MCF 10A (cell line): ENCODE measurements around the gene TMEM38A. TPM values are rescaled to one million over a fixed set of nuclear protein-coding genes. Genes with fewer than 3 reads are reported as not detected.

ENCODE experiments used
- BruUV-seq: library from RNA; stranded (reverse); fragments of 400-500 nt; replicated peaks from 2 replicates; lab custom pipeline; 2021; lab: Mats Ljungman, UMichigan
- CTCF ChIA-PET: fragments of 300-600 bp; sonication (Branson Sonifier 250); formaldehyde crosslinking; extraction: SDS; loops from one replicate; lab custom pipeline; 2021; ENCODE audit warnings: antibody characterized with exemption, inconsistent platforms; lab: Yijun Ruan, JAX
- POLR2A ChIA-PET: fragments of 300-600, 350-650 bp; sonication (Branson Sonifier 250); formaldehyde crosslinking; extraction: SDS; loops from one replicate; lab custom pipeline; 2020; ENCODE audit warnings: antibody characterized with exemption, inconsistent platforms; lab: Yijun Ruan, JAX
- DNase-seq: peaks from one replicate; pipeline ENCODE4 v3.0.0-alpha.2; 2018; ENCODE audit not compliant: unreplicated experiment
- H3K27ac Mint-ChIP-seq: one replicate; pipeline ENCODE4 v1.8.0; 2022; ENCODE audit warnings: mild to moderate bottlenecking, low read depth, mixed read lengths; ENCODE audit not compliant: unreplicated experiment
- H3K27me3 Mint-ChIP-seq: one replicate; pipeline ENCODE4 v1.8.0; 2022; ENCODE audit warnings: mixed read lengths; ENCODE audit not compliant: insufficient read depth, unreplicated experiment
- H3K36me3 Mint-ChIP-seq: one replicate; pipeline ENCODE4 v1.8.0; 2022; ENCODE audit warnings: mild to moderate bottlenecking, moderate library complexity, mixed read lengths; ENCODE audit not compliant: insufficient read depth, unreplicated experiment
- H3K4me1 Mint-ChIP-seq: one replicate; pipeline ENCODE4 v1.8.0; 2022; ENCODE audit warnings: mixed read lengths; ENCODE audit not compliant: insufficient read depth, unreplicated experiment
- H3K4me3 Mint-ChIP-seq: one replicate; pipeline ENCODE4 v1.8.0; 2022; ENCODE audit warnings: mild to moderate bottlenecking, moderate library complexity, mixed read lengths; ENCODE audit not compliant: unreplicated experiment
- H3K9me3 Mint-ChIP-seq: one replicate; pipeline ENCODE4 v1.8.0; 2022; ENCODE audit warnings: mixed read lengths; ENCODE audit not compliant: unreplicated experiment
- CTCF ChIP-seq: fragments of 200-600 bp; IDR thresholded peaks from one replicate; pipeline ENCODE4 v1.8.0; 2022; ENCODE audit warnings: antibody characterized with exemption, mild to moderate bottlenecking; ENCODE audit not compliant: unreplicated experiment
- intact Hi-C: fragments of 100-400 bp; cut with micrococcal nuclease; formaldehyde crosslinking; loops from 2 replicates; pipeline ENCODE4 v1.14.1; 2022
- total RNA-seq: library from RNA; stranded (reverse); gene quantifications from 2 replicates; pipeline ENCODE4 v1.2.3, GENCODE V29; 2022

Gene TMEM38A
- total RNA-seq, 1 experiment from 2014 or later, result 2.1 TPM

- Mint-ChIP-seq H3K27me3 (no peaks in the 10 kb centered on the region), H3K9me3 (no peaks in the 10 kb centered on the region), H3K36me3 (peaks cover 83% of the 10 kb centered on the region), H3K4me1 (peaks cover 7% of the 10 kb centered on the region), H3K4me3 (no peak overlapping the region), H3K27ac (no peak overlapping the region)
- no peak for DNase-seq
- no peak for TF ChIP-seq CTCF
- BruUV-seq, result no TSS peak
- POLR2A ChIA-PET, result interaction anchor here (0.6 kb wide), 1 partner anchor 26 kb away, joined by 3 read pairs; no protein-coding TSS in a partner anchor
- intact Hi-C loops, result no loop called here
- CTCF ChIA-PET, result no interaction called here
Measured at GRCh38 chr19:16654627-16655026, 6.3 kb upstream of the TMEM38A start.

- Mint-ChIP-seq H3K4me1 (peaks cover 7% of the 10 kb centered on the region), H3K36me3 (peaks cover 77% of the 10 kb centered on the region)
Measured at GRCh38 chr19:16655727-16656126, 5.2 kb upstream of the TMEM38A start.

GRCh38 chr19:16657384-16657783 is 3.6 kb upstream of the TMEM38A start:
- intact Hi-C loops, result no loop called here
- no peak for DNase-seq
- POLR2A ChIA-PET, result no interaction called here
- BruUV-seq, result no TSS peak
- Mint-ChIP-seq H3K27ac (no peak overlapping the region), H3K4me1 (peaks cover 7% of the 10 kb centered on the region), H3K36me3 (peaks cover 61% of the 10 kb centered on the region), H3K27me3 (no peaks in the 10 kb centered on the region), H3K4me3 (no peak overlapping the region), H3K9me3 (no peaks in the 10 kb centered on the region)
- CTCF ChIA-PET, result no interaction called here
- TF ChIP-seq CTCF, result no peak

More at GRCh38 chr19:16655727-16656126, 5.2 kb upstream of the TMEM38A start:
- Mint-ChIP-seq H3K27ac (no peak overlapping the region), H3K4me3 (no peak overlapping the region), H3K9me3 (no peaks in the 10 kb centered on the region), H3K27me3 (no peaks in the 10 kb centered on the region)
- no peak for DNase-seq
- POLR2A ChIA-PET, result no interaction called here
- intact Hi-C loops, result no loop called here
- CTCF ChIA-PET, result no interaction called here
- TF ChIP-seq CTCF, result no peak
- no TSS peak for BruUV-seq

- POLR2A ChIA-PET, result interaction anchor here (0.6 to 3.7 kb wide), 22 partner anchors 13 to 610 kb away, joined by 3 to 30 read pairs (median 4); partner anchors contain the start of genes C19orf44, CALR3, MED26 and NWD1
- DNase-seq, result no peak
- no peaks in the 10 kb centered on the region for H3K27me3 Mint-ChIP-seq
- no peaks in the 10 kb centered on the region for H3K9me3 Mint-ChIP-seq
- H3K4me3 Mint-ChIP-seq, result peak overlapping the region; percentile 95
- H3K36me3 Mint-ChIP-seq, result peaks cover 43% of the 10 kb centered on the region
- peaks cover 7% of the 10 kb centered on the region for H3K4me1 Mint-ChIP-seq
- H3K27ac Mint-ChIP-seq, result peak overlapping the region; percentile 94
- TF ChIP-seq CTCF, result no peak
- BruUV-seq, result TSS peak; percentile 38
- intact Hi-C loops, result no loop called here
- CTCF ChIA-PET, result interaction anchor here (0.7 kb wide), 1 partner anchor 638 kb away, joined by 3 read pairs; no protein-coding TSS in a partner anchor
Measured at GRCh38 chr19:16659464-16659831, 1.5 kb upstream of the TMEM38A start.
